Smooth muscle cell of the pulmonary artery (primary cell): ENCODE data around the gene POU4F2. TPM values are rescaled to one million over a fixed set of nuclear protein-coding genes. Genes with fewer than 3 reads are reported as not detected.

Experiments used
- total RNA-seq: library from RNA; depleted of rRNA; stranded (reverse); fragments of >200 nt; gene quantifications from 2 replicates; pipeline ENCODE4 v1.2.3, GENCODE V29; 2014

The POU4F2 gene, protein sequence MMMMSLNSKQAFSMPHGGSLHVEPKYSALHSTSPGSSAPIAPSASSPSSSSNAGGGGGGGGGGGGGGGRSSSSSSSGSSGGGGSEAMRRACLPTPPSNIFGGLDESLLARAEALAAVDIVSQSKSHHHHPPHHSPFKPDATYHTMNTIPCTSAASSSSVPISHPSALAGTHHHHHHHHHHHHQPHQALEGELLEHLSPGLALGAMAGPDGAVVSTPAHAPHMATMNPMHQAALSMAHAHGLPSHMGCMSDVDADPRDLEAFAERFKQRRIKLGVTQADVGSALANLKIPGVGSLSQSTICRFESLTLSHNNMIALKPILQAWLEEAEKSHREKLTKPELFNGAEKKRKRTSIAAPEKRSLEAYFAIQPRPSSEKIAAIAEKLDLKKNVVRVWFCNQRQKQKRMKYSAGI
- not detected in 2 replicates for total RNA-seq

DNA sequence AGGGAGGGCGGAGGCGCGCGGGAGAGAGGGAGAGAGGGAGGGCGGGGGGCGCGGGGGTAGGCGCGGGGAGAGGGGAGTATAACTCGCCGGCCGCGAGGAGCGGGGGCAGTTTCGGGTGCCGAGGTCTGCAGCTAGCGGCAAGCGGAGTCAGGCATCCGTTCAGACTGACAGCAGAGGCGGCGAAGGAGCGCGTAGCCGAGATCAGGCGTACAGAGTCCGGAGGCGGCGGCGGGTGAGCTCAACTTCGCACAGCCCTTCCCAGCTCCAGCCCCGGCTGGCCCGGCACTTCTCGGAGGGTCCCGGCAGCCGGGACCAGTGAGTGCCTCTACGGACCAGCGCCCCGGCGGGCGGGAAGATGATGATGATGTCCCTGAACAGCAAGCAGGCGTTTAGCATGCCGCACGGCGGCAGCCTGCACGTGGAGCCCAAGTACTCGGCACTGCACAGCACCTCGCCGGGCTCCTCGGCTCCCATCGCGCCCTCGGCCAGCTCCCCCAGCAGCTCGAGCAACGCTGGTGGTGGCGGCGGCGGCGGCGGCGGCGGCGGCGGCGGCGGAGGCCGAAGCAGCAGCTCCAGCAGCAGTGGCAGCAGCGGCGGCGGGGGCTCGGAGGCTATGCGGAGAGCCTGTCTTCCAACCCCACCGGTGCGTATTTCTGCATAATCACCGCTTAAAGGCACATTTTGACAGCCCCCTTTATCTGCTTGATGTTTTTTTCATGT, at the start of gene POU4F2:
Gene POU4F2, plus strand, starts transcription at position 108 of the 720 bp plus-strand sequence. Its CDS starts 248 bp downstream, at position 356.

Other genes starting within 250 kb of the POU4F2 start
- gene SLC10A7, start 117.0 kb upstream of the POU4F2 start, total RNA-seq = 6.7 and 11.1 TPM in 2 replicates